Mesenchymal stem cell (in vitro differentiated cells and primary cell): ENCODE measurements around the gene SNRPN.
"Not testable (repeated sequence)": the region's sequence is repeated elsewhere in the genome, so short reads cannot be mapped to it uniquely, and the experiment has no call there.

Experiments used
- DNase-seq: peaks from one replicate; pipeline ENCODE4 v3.0.0-alpha.2; 2013
- H2AFZ ChIP-seq: one replicate; pipeline ENCODE4 v1.6.1; 2013; ENCODE audit warnings: low read depth, mild to moderate bottlenecking, control low read depth, inconsistent platforms, low read length, moderate library complexity
- H2AK5ac ChIP-seq: 2 replicates; pipeline ENCODE4 v1.6.1; 2013; ENCODE audit warnings: low read length, moderate library complexity, mild to moderate bottlenecking, inconsistent platforms; ENCODE audit not compliant: severe bottlenecking
- H2BK120ac ChIP-seq: one replicate; pipeline ENCODE4 v1.6.1; 2013; ENCODE audit warnings: low read depth, mild to moderate bottlenecking, inconsistent platforms, low read length, moderate library complexity
- H2BK12ac ChIP-seq, 2 experiments: one replicate each; pipeline ENCODE4 v1.6.1; 2013; ENCODE audit warnings: inconsistent platforms in 2 of 2, low read length in 2 of 2, mild to moderate bottlenecking in 2 of 2, moderate library complexity in 2 of 2, control low read depth in 1 of 2
- H2BK15ac ChIP-seq: one replicate; pipeline ENCODE4 v1.6.1; 2013; ENCODE audit warnings: mild to moderate bottlenecking, low read depth, inconsistent platforms; ENCODE audit not compliant: poor library complexity, severe bottlenecking
- H2BK5ac ChIP-seq: 2 replicates; pipeline ENCODE4 v1.6.1; 2013; ENCODE audit warnings: low read depth, mild to moderate bottlenecking, low read length, control low read depth, inconsistent platforms; ENCODE audit not compliant: poor library complexity, severe bottlenecking
- H3K14ac ChIP-seq, 2 experiments: one replicate each; pipeline ENCODE4 v1.6.1; 2013; ENCODE audit warnings: inconsistent platforms in 2 of 2, low read length in 2 of 2, control low read depth in 1 of 2, mild to moderate bottlenecking in 1 of 2, moderate library complexity in 1 of 2
- H3K18ac ChIP-seq, 2 experiments: one replicate each; pipeline ENCODE4 v1.6.1; 2013; ENCODE audit warnings: inconsistent platforms in 2 of 2, low read length in 2 of 2, control low read depth in 1 of 2, low read depth in 1 of 2, mild to moderate bottlenecking in 1 of 2
- H3K23ac ChIP-seq, 2 experiments: one replicate each; pipeline ENCODE4 v1.6.1; 2013; ENCODE audit warnings: inconsistent platforms in 2 of 2, low read length in 2 of 2, mild to moderate bottlenecking in 2 of 2, moderate library complexity in 2 of 2, control low read depth in 1 of 2
- H3K27ac ChIP-seq: 2 replicates; pipeline ENCODE4 v1.5.1; 2013; ENCODE audit warnings: mild to moderate bottlenecking, moderate library complexity, low read length, control low read depth, inconsistent platforms; ENCODE audit not compliant: poor library complexity, severe bottlenecking
- H3K27me3 ChIP-seq, 2 experiments: 2 replicates each; pipeline versions ENCODE4 v1.6.1 to v1.7.0; 2013; ENCODE audit warnings: low read length in 2 of 2, mild to moderate bottlenecking in 2 of 2, moderate library complexity in 2 of 2, control low read depth in 1 of 2, inconsistent platforms in 1 of 2; ENCODE audit not compliant: control insufficient read depth in 1 of 2, insufficient read depth in 1 of 2
- H3K36me3 ChIP-seq, 2 experiments: 2 replicates each; pipeline versions ENCODE4 v1.6.1 to v1.7.0; 2013; ENCODE audit warnings: low read length in 2 of 2, control low read depth in 1 of 2, inconsistent platforms in 1 of 2, low read depth in 1 of 2, mild to moderate bottlenecking in 1 of 2; ENCODE audit not compliant: insufficient read depth in 2 of 2, control insufficient read depth in 1 of 2
- H3K4ac ChIP-seq, 2 experiments: one replicate each; pipeline ENCODE4 v1.6.1; 2013; ENCODE audit warnings: inconsistent platforms in 2 of 2, low read length in 2 of 2, mild to moderate bottlenecking in 2 of 2, moderate library complexity in 2 of 2, control low read depth in 1 of 2, low read depth in 1 of 2
- H3K4me1 ChIP-seq: 2 replicates; pipeline ENCODE4 v1.6.1; 2013; ENCODE audit warnings: low read depth, low read length, control low read depth; ENCODE audit not compliant: control insufficient read depth, insufficient read depth
- H3K4me2 ChIP-seq: 2 replicates; pipeline ENCODE4 v1.6.1; 2013; ENCODE audit warnings: low read length, mild to moderate bottlenecking, inconsistent platforms; ENCODE audit not compliant: poor library complexity, severe bottlenecking
- H3K4me3 ChIP-seq, 2 experiments: 2 replicates each; pipeline versions ENCODE4 v1.5.1 to v1.7.0; 2013; ENCODE audit warnings: low read length in 2 of 2, mild to moderate bottlenecking in 2 of 2, control low read depth in 1 of 2, low read depth in 1 of 2; ENCODE audit not compliant: insufficient read depth in 1 of 2
- H3K79me1 ChIP-seq: replicated peaks from 2 replicates; pipeline ENCODE4 v1.6.1; 2013; ENCODE audit warnings: mild to moderate bottlenecking, control low read depth, low read length, inconsistent platforms; ENCODE audit not compliant: poor library complexity, severe bottlenecking
- H3K9ac ChIP-seq: 2 replicates; pipeline ENCODE4 v1.7.0; 2013; ENCODE audit warnings: mild to moderate bottlenecking, low read length, moderate library complexity
- H3K9me3 ChIP-seq: 2 replicates; pipeline ENCODE4 v1.7.0; 2013; ENCODE audit warnings: mild to moderate bottlenecking, low read length; ENCODE audit not compliant: control insufficient read depth
- H4K8ac ChIP-seq: one replicate; pipeline ENCODE4 v1.6.1; 2013; ENCODE audit warnings: inconsistent platforms, mild to moderate bottlenecking, low read length, moderate library complexity
- H4K91ac ChIP-seq: one replicate; pipeline ENCODE4 v1.6.1; 2013; ENCODE audit warnings: mild to moderate bottlenecking, low read length, inconsistent platforms
- WGBS: methylation state at CpG from one replicate; pipeline ENCODE4 v1.1.7; 2013; ENCODE audit warnings: mixed read lengths; 5-methylcytosine and 5-hydroxymethylcytosine counted together

Gene SNRPN

DNA sequence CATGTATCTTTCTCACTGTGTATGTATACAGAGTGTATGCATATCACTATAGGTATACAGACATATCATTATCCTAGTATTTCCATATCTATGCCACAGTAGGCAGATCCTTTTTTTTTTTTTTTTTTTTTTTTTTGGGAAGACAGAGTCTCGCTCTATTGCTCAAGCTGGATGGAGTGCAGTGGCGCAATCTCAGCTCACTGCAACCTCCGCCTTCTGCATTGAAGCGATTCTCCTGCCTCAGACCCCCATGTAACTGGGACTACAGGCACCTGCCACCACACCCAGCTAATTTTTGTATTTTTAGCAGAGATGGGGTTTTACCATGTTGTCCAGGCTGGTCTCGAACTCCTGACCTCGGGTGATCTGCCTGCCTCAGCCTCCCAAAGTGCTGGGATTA is 32.0 kb upstream of the SNRPN start:
- H3K36me3 ChIP-seq, H2BK12ac ChIP-seq, H3K9ac ChIP-seq, H2BK15ac ChIP-seq, H2BK120ac ChIP-seq, H3K4me1 ChIP-seq, H3K14ac ChIP-seq, H3K18ac ChIP-seq, H3K4ac ChIP-seq, H4K8ac ChIP-seq, H3K79me1 ChIP-seq, H4K91ac ChIP-seq, H2AFZ ChIP-seq, H3K27me3 ChIP-seq, H2BK5ac ChIP-seq, DNase-seq, H3K23ac ChIP-seq, H2AK5ac ChIP-seq, H3K4me3 ChIP-seq, H3K27ac ChIP-seq, H3K4me2 ChIP-seq: not testable (repeated sequence)
- 94% methylated on average over 2 of the region's 6 CpGs for WGBS
- H3K9me3 ChIP-seq, result peaks cover 15% of the 10 kb centered on the region

DNA sequence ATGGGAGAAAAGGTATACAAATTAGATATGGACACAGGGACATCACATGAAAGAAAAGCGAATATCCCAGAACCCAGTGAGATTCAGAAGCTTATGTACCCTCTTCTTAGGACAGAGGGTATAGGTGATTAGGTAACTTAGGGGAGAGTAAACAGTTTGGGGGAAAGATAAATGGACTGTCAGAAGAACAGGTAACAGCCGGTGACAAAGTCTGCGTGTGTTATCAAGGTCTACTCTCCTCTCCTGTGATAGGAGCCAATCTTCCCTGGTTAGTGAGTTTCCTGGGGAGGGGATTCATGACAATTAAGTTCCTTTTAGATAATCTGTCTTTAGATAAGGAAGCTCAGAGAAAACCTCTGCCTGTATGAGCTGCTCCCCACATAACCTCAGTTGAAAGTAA is 30.6 kb upstream of the SNRPN start:
- H3K23ac ChIP-seq, result no peak overlapping the region
- H2AK5ac ChIP-seq, result no peak overlapping the region
- H3K14ac ChIP-seq, result no peak overlapping the region
- no peak overlapping the region for H2BK12ac ChIP-seq
- no peak overlapping the region for H3K18ac ChIP-seq
- WGBS, result 52% methylated on average over 3 of the region's 3 CpGs
- H4K91ac ChIP-seq, result no peak overlapping the region
- peaks cover 20% of the 10 kb centered on the region for H3K9me3 ChIP-seq
- H3K4me2 ChIP-seq, result no peak overlapping the region
- H3K4ac ChIP-seq, result no peak overlapping the region
- H2AFZ ChIP-seq, result no peak overlapping the region
- H3K79me1 ChIP-seq, result no peaks in the 10 kb centered on the region
- no peaks in the 10 kb centered on the region for H3K27me3 ChIP-seq
- H2BK15ac ChIP-seq, result no peak overlapping the region
- H4K8ac ChIP-seq, result no peak overlapping the region
- H2BK5ac ChIP-seq, result no peak overlapping the region
- H3K4me1 ChIP-seq, result no peaks in the 10 kb centered on the region
- H3K4me3 ChIP-seq, result no peak overlapping the region
- H3K36me3 ChIP-seq, result no peaks in the 10 kb centered on the region
- no peak overlapping the region for H3K9ac ChIP-seq
- DNase-seq, result no peak
- no peak overlapping the region for H2BK120ac ChIP-seq
- no peak overlapping the region for H3K27ac ChIP-seq

DNA sequence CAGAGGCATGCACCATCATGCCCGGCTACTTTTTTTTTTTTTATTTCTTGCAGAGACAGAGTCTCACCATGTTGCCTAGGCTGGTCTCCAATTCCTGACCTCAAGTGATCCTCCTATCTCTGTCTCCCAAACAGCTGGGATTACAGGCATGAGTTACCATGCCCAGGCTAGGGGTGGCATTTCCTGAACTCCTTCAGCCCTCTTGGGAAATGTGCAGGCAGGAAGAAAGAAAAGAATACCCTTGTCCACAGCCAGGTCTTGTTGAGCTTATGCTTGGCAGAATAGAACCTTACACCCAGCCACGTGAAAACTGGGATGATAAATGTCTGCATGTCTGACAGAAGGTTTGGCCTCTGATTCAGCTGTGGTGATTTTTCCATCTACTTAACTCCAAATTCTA is 30.2 kb upstream of the SNRPN start:
- Histone ChIP-seq H2BK120ac (no peak overlapping the region), H2AK5ac (no peak overlapping the region), H3K4ac (no peak overlapping the region), H4K91ac (no peak overlapping the region), H3K9ac (no peak overlapping the region), H3K36me3 (no peaks in the 10 kb centered on the region), H2BK12ac (no peak overlapping the region), H2BK15ac (no peak overlapping the region), H3K4me3 (no peak overlapping the region), H2AFZ (no peak overlapping the region), H3K18ac (no peak overlapping the region), H3K14ac (no peak overlapping the region), H3K4me1 (no peaks in the 10 kb centered on the region), H2BK5ac (no peak overlapping the region), H3K4me2 (no peak overlapping the region), H3K79me1 (no peaks in the 10 kb centered on the region), H3K27ac (no peak overlapping the region), H3K9me3 (peaks cover 17% of the 10 kb centered on the region), H4K8ac (no peak overlapping the region), H3K27me3 (no peaks in the 10 kb centered on the region), H3K23ac (no peak overlapping the region)
- no peak for DNase-seq
- WGBS, result 95% methylated on average over 1 of the region's 2 CpGs

DNA sequence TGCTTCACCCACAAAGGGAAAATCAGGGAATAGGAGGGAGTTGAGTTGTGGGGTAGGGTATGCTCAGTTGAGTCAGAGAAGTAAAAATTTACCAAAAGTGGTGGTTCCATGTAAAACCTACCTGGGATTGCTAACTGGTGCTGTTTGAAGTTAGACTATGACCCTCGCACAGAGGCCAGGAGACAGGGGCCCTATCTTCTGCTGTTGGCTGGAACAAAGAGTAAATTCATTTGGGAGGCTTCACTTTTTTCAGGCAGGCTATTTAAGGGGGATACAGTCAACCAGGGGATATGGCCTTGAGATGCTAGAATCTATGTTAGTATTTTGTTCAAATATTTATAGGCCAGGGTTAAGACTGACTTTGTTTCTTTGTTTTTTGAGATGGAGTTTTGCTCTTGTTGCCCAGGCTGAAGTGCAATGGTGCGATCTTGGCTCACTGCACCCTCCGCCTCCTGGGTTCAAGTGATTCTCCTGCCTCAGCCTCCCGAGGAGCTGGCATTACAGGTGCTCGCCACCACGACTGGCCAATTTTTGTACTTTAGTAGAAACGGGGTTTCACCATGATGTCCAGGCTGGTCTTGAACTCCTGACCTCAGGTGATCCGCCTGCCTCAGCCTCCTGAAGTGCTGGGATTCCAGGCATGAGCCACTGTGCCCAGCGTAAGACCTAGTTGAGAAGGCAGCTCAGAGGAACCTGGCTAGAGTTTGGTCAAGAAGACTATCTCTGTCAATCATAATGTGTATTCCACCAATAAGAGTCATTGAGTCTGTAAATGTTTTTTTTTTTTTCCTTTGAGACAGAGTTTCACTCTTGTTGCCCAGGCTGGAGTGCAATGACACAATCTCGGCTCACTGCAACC is 22.7 kb upstream of the SNRPN start:
- H2AFZ ChIP-seq, H3K14ac ChIP-seq, H3K27ac ChIP-seq, H2BK12ac ChIP-seq, H3K9ac ChIP-seq, DNase-seq, H2BK15ac ChIP-seq, H3K27me3 ChIP-seq, H3K36me3 ChIP-seq, H2BK5ac ChIP-seq, H3K4me1 ChIP-seq, H2AK5ac ChIP-seq, H3K4me3 ChIP-seq, H4K91ac ChIP-seq, H4K8ac ChIP-seq, H3K4ac ChIP-seq, H3K79me1 ChIP-seq, H3K23ac ChIP-seq, H3K9me3 ChIP-seq, H3K18ac ChIP-seq, H3K4me2 ChIP-seq, H2BK120ac ChIP-seq: not testable (repeated sequence)
- 84% methylated on average over 9 of the region's 10 CpGs for WGBS
